ENCODE results near the gene NPEPL1.
A peak's percentile ranks its signal among the peaks of the same experiment; 100 is the strongest.
"Not testable (repeated sequence)": the region's sequence is repeated elsewhere in the genome, so short reads cannot be mapped to it uniquely, and the experiment has no call there.

Gene NPEPL1

GRCh38 chr20:58718121-58718563 lies 25.5 kb downstream of the NPEPL1 start:
- Histone ChIP-seq H3K4me2 (no peak overlapping the region), H3K36me3 (no peaks in the 10 kb centered on the region), H3K27me3 (no peaks in the 10 kb centered on the region), H4K20me1 (no peaks in the 10 kb centered on the region), H3K9me3 (no peaks in the 10 kb centered on the region), H3K4me3 (no peak overlapping the region), H3K9ac (no peak overlapping the region), H3K4me1 (peaks cover 35% of the 10 kb centered on the region), H3K27ac (no peak overlapping the region)
- TF ChIP-seq Cebpa-rat (IDR thresholded peaks at IDR 0.05): no peak

GRCh38 chr20:58718729-58719128 lies 26.1 kb downstream of the NPEPL1 start:
- H4K20me1 ChIP-seq: no peaks in the 10 kb centered on the region
- no peaks in the 10 kb centered on the region for H3K9me3 ChIP-seq
- H3K27me3 ChIP-seq: no peaks in the 10 kb centered on the region
- peaks cover 30% of the 10 kb centered on the region for H3K4me1 ChIP-seq
- H3K9ac ChIP-seq: no peak overlapping the region
- no peak for TF ChIP-seq Cebpa-rat (IDR thresholded peaks at IDR 0.05)
- no peak overlapping the region for H3K4me3 ChIP-seq
- no peak overlapping the region for H3K4me2 ChIP-seq
- H3K36me3 ChIP-seq: no peaks in the 10 kb centered on the region
- no peak overlapping the region for H3K27ac ChIP-seq

GRCh38 chr20:58719258-58719657 lies 26.7 kb downstream of the NPEPL1 start:
- Histone ChIP-seq H3K9ac (no peak overlapping the region), H3K4me2 (peak overlapping the region; percentile 26), H3K9me3 (no peaks in the 10 kb centered on the region), H3K27me3 (no peaks in the 10 kb centered on the region), H3K36me3 (no peaks in the 10 kb centered on the region), H3K4me1 (peaks cover 27% of the 10 kb centered on the region), H3K27ac (no peak overlapping the region), H3K4me3 (no peak overlapping the region), H4K20me1 (no peaks in the 10 kb centered on the region)
- TF ChIP-seq Cebpa-rat (IDR thresholded peaks at IDR 0.05): no peak

- Histone ChIP-seq H4K20me1 (no peaks in the 10 kb centered on the region), H3K36me3 (no peaks in the 10 kb centered on the region), H3K27me3 (no peaks in the 10 kb centered on the region), H3K4me2 (peak overlapping the region; percentile 26), H3K9ac (no peak overlapping the region), H3K27ac (no peak overlapping the region), H3K4me1 (peaks cover 27% of the 10 kb centered on the region), H3K9me3 (no peaks in the 10 kb centered on the region), H3K4me3 (no peak overlapping the region)
- no peak for TF ChIP-seq Cebpa-rat (IDR thresholded peaks at IDR 0.05)
Measured at GRCh38 chr20:58719971-58720371, 27.4 kb downstream of the NPEPL1 start.

GRCh38 chr20:58720890-58721289 lies 28.3 kb downstream of the NPEPL1 start:
- Histone ChIP-seq H3K27ac (no peak overlapping the region), H3K4me3 (no peak overlapping the region), H3K4me2 (no peak overlapping the region), H3K9me3 (peaks cover under 1% of the 10 kb centered on the region), H3K4me1 (peaks cover 27% of the 10 kb centered on the region), H3K27me3 (no peaks in the 10 kb centered on the region), H4K20me1 (no peaks in the 10 kb centered on the region), H3K36me3 (no peaks in the 10 kb centered on the region), H3K9ac (no peak overlapping the region)
- no peak for TF ChIP-seq Cebpa-rat (IDR thresholded peaks at IDR 0.05)

GRCh38 chr20:58721951-58722778 lies 29.6 kb downstream of the NPEPL1 start:
- Histone ChIP-seq H3K36me3 (no peaks in the 10 kb centered on the region), H3K9ac (no peak overlapping the region), H3K27me3 (no peaks in the 10 kb centered on the region), H3K9me3 (peaks cover 6% of the 10 kb centered on the region), H3K4me1 (peaks cover 15% of the 10 kb centered on the region), H3K4me3 (no peak overlapping the region), H4K20me1 (no peaks in the 10 kb centered on the region), H3K4me2 (no peak overlapping the region), H3K27ac (no peak overlapping the region)
- TF ChIP-seq Cebpa-rat (IDR thresholded peaks at IDR 0.05): no peak

GRCh38 chr20:58722877-58723627 lies 30.5 kb downstream of the NPEPL1 start:
- no peak for TF ChIP-seq Cebpa-rat (IDR thresholded peaks at IDR 0.05)
- peaks cover 6% of the 10 kb centered on the region for H3K9me3 ChIP-seq
- H3K27ac ChIP-seq: no peak overlapping the region
- H3K4me1 ChIP-seq: peaks cover 12% of the 10 kb centered on the region
- no peak overlapping the region for H3K9ac ChIP-seq
- no peak overlapping the region for H3K4me2 ChIP-seq
- H3K36me3 ChIP-seq: no peaks in the 10 kb centered on the region
- no peaks in the 10 kb centered on the region for H4K20me1 ChIP-seq
- H3K4me3 ChIP-seq: no peak overlapping the region
- H3K27me3 ChIP-seq: no peaks in the 10 kb centered on the region

GRCh38 chr20:58723628-58723984 lies 31.0 kb downstream of the NPEPL1 start:
- no peak overlapping the region for H3K27ac ChIP-seq
- no peaks in the 10 kb centered on the region for H4K20me1 ChIP-seq
- no peaks in the 10 kb centered on the region for H3K36me3 ChIP-seq
- no peak overlapping the region for H3K4me2 ChIP-seq
- H3K9me3 ChIP-seq: peaks cover 6% of the 10 kb centered on the region
- TF ChIP-seq Cebpa-rat (IDR thresholded peaks at IDR 0.05): no peak
- no peak overlapping the region for H3K9ac ChIP-seq
- H3K4me1 ChIP-seq: peaks cover 12% of the 10 kb centered on the region
- H3K4me3 ChIP-seq: no peak overlapping the region
- H3K27me3 ChIP-seq: no peaks in the 10 kb centered on the region

GRCh38 chr20:58726156-58726555 lies 33.6 kb downstream of the NPEPL1 start:
- H4K20me1 ChIP-seq, H3K4me1 ChIP-seq, H3K36me3 ChIP-seq, H3K9me3 ChIP-seq, H3K27me3 ChIP-seq, H3K27ac ChIP-seq, H3K4me3 ChIP-seq, H3K9ac ChIP-seq, H3K4me2 ChIP-seq: not testable (repeated sequence)

GRCh38 chr20:58731192-58731591 lies 38.6 kb downstream of the NPEPL1 start:
- Histone ChIP-seq H3K4me1 (no peaks in the 10 kb centered on the region), H3K9me3 (peaks cover 2% of the 10 kb centered on the region), H3K36me3 (no peaks in the 10 kb centered on the region), H3K9ac (no peak overlapping the region), H3K4me2 (no peak overlapping the region), H3K4me3 (no peak overlapping the region), H3K27ac (no peak overlapping the region), H3K27me3 (no peaks in the 10 kb centered on the region), H4K20me1 (no peaks in the 10 kb centered on the region)
- TF ChIP-seq Cebpa-rat (IDR thresholded peaks at IDR 0.05): no peak

Data from BLaER1 (cell line).